ENCODE data around the gene C7.
"Not testable (repeated sequence)": the region's sequence is repeated elsewhere in the genome, so short reads cannot be mapped to it uniquely, and the experiment has no call there.

Gene C7

GRCh38 chr5:40909264-40909663 is at the start of gene C7:
Gene C7 (plus strand): TSS chr5:40909497. CDS start chr5:40909611, 114 bp downstream.
- DNase-seq: no peak

- DNase-seq: no peak
Measured at GRCh38 chr5:40860711-40861110, 48.6 kb upstream of the C7 start.

- DNase-seq: not testable (repeated sequence)
Measured at GRCh38 chr5:40865004-40865403, 44.3 kb upstream of the C7 start.

- DNase-seq: no peak
Measured at GRCh38 chr5:40866844-40867243, 42.5 kb upstream of the C7 start.

GRCh38 chr5:40869384-40869783 is 39.9 kb upstream of the C7 start:
- no peak for DNase-seq

GRCh38 chr5:40871177-40871576 is 38.1 kb upstream of the C7 start:
- DNase-seq: no peak

GRCh38 chr5:40872253-40872652 is 37.0 kb upstream of the C7 start:
- not testable (repeated sequence) for DNase-seq

GRCh38 chr5:40873286-40873880 is 35.9 kb upstream of the C7 start:
- DNase-seq: no peak

GRCh38 chr5:40875958-40876357 is 33.3 kb upstream of the C7 start:
- DNase-seq: no peak

GRCh38 chr5:40877371-40877988 is 31.8 kb upstream of the C7 start:
- DNase-seq: no peak

GRCh38 chr5:40879163-40879942 is 29.9 kb upstream of the C7 start:
- no peak for DNase-seq

GRCh38 chr5:40882291-40882690 is 27.0 kb upstream of the C7 start:
- no peak for DNase-seq

GRCh38 chr5:40883051-40883450 is 26.2 kb upstream of the C7 start:
- DNase-seq: not testable (repeated sequence)

- not testable (repeated sequence) for DNase-seq
Measured at GRCh38 chr5:40895440-40896425, 13.6 kb upstream of the C7 start.

- peak; percentile 56 for DNase-seq
Measured at GRCh38 chr5:40904205-40904993, 4.9 kb upstream of the C7 start.

GRCh38 chr5:40904994-40905306 is 4.3 kb upstream of the C7 start:
- no peak for DNase-seq

GRCh38 chr5:40906351-40906751 is 2.9 kb upstream of the C7 start:
- no peak for DNase-seq

- DNase-seq: no peak
Measured at GRCh38 chr5:40909723-40910122, 426 bp downstream of the C7 start.

GRCh38 chr5:40911266-40911665 is 2.0 kb downstream of the C7 start:
- no peak for DNase-seq

- no peak for DNase-seq
Measured at GRCh38 chr5:40914835-40915234, 5.5 kb downstream of the C7 start.

- no peak for DNase-seq
Measured at GRCh38 chr5:40915341-40915926, 6.1 kb downstream of the C7 start.

- no peak for DNase-seq
Measured at GRCh38 chr5:40916226-40916625, 6.9 kb downstream of the C7 start.

All from femur (tissue), 1 donor.